Gastrocnemius medialis (tissue), 4 donors: ENCODE data around the gene GALNT9.

Source experiments
- CTCF ChIP-seq, 5 experiments: fragments of 450-650 bp in 3 of 5; fragments of 200-600 bp in 2 of 5; sonication (generic) in 2 of 5; IDR thresholded peaks in 4 of 5; conservative IDR thresholded peaks in 1 of 5; 1 replicate in 4 of 5; 2 replicates in 1 of 5; pipeline ENCODE4 v1.5.1; 2016 to 2019; ENCODE audit warnings: antibody characterized with exemption in 5 of 5, mild to moderate bottlenecking in 3 of 5, moderate library complexity in 3 of 5
- POLR2A ChIP-seq, 2 donors: fragments of 450-650 bp; IDR thresholded peaks; one replicate each; pipeline ENCODE4 v1.6.1; 2017; ENCODE audit warnings: antibody characterized with exemption in 2 of 2, mild to moderate bottlenecking in 2 of 2, moderate library complexity in 2 of 2

DNA sequence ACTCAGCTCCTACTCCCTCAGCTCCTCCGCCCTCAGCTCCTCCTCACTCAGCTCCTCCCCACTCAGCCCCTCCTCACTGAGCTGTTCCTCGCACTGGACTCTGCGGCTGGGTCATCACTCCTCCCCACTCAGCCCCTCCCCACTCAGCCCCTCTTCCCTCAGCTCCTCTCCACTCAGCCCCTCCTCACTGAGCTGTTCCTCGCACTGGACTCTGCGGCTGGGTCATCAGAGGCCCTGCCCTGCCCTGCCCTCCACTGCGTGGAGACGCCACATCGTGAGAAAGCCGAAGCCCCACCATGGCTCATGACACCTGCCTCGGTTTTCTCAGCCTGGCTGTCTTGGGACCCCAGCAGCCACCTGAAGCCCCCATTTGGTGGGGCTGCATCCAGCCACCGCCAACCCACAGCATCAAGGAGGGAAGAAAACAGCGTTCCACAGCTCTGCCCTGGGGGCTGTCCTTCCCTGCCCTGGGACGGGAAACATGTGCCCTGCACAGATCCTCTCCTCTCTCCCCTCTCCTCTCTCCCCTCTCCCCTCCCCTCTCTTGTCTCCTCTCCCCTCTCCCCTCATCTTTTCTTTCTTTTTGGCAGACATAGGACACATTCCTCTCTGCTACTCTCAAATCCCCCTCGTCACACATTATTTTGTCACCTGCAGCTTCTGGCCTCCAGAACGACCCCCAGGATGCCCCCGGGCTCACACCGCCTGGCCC is 167.4 kb downstream of the GALNT9 start:
- no peak for TF ChIP-seq POLR2A (IDR thresholded peaks at IDR 0.05)
- no peak for TF ChIP-seq CTCF (IDR thresholded peaks at IDR 0.05 in 4 of 5, conservative IDR thresholded peaks at IDR 0.05 in 1 of 5)
